ENCODE results near the gene PPA1. TPM values are rescaled to one million over a fixed set of nuclear protein-coding genes. Genes with fewer than 3 reads are reported as not detected.

Gene PPA1
- total and polyA plus RNA-seq, 12 donors, result 47.1 to 139 (median 69.9) TPM

GRCh38 chr10:70255329-70256299, 22.4 kb upstream of the PPA1 start:
- H3K4me3 ChIP-seq, result peak overlapping the region in 6 of 10 donors; percentile 15 to 33 (median 22)
- ATAC-seq (peak in 6 of 8 donors; percentile 12 to 50 (median 29)), DNase-seq (no peak)
- TF ChIP-seq, protein P1, sequence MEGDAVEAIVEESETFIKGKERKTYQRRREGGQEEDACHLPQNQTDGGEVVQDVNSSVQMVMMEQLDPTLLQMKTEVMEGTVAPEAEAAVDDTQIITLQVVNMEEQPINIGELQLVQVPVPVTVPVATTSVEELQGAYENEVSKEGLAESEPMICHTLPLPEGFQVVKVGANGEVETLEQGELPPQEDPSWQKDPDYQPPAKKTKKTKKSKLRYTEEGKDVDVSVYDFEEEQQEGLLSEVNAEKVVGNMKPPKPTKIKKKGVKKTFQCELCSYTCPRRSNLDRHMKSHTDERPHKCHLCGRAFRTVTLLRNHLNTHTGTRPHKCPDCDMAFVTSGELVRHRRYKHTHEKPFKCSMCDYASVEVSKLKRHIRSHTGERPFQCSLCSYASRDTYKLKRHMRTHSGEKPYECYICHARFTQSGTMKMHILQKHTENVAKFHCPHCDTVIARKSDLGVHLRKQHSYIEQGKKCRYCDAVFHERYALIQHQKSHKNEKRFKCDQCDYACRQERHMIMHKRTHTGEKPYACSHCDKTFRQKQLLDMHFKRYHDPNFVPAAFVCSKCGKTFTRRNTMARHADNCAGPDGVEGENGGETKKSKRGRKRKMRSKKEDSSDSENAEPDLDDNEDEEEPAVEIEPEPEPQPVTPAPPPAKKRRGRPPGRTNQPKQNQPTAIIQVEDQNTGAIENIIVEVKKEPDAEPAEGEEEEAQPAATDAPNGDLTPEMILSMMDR (IDR thresholded peaks at IDR 0.05), result peak in 1 of 9 donors; percentile 11
- no peak overlapping the region for H3K27ac ChIP-seq
- peaks cover 16 to 75% (median 34%) of the 10 kb centered on the region in 7 donors for H3K27me3 ChIP-seq
- peaks cover 0 to 3% (median 0%) of the 10 kb centered on the region in 11 donors for H3K9me3 ChIP-seq
- WGBS, 2 donors, result 13 to 14% methylated on average over 73 of the region's 73 CpGs
- intact Hi-C loops (cut with DNase I), result no loop called here
- peaks cover 0 to 12% (median 7%) of the 10 kb centered on the region in 9 donors for H3K4me1 ChIP-seq
- no peaks in the 10 kb centered on the region for H3K36me3 ChIP-seq

GRCh38 chr10:70254778-70255328, 21.6 kb upstream of the PPA1 start:
- H3K27ac ChIP-seq, result no peak overlapping the region
- H3K4me3 ChIP-seq, result peak overlapping the region in 3 of 10 donors; percentile 15 to 33 (median 27)
- intact Hi-C loops (cut with DNase I), result no loop called here
- ATAC-seq, result peak in 4 of 8 donors; percentile 5 to 38 (median 16)
- no peak for DNase-seq
- peaks cover 0 to 3% (median 0%) of the 10 kb centered on the region in 11 donors for H3K9me3 ChIP-seq
- peaks cover 0 to 12% (median 7%) of the 10 kb centered on the region in 9 donors for H3K4me1 ChIP-seq
- TF ChIP-seq, protein P1 (IDR thresholded peaks at IDR 0.05), result no peak
- H3K27me3 ChIP-seq, result peaks cover 16 to 70% (median 34%) of the 10 kb centered on the region in 7 donors
- no peaks in the 10 kb centered on the region for H3K36me3 ChIP-seq
- 43 to 45% methylated on average over 40 of the region's 40 CpGs for WGBS, 2 donors

GRCh38 chr10:70253878-70254765, 20.9 kb upstream of the PPA1 start:
- ATAC-seq, result no peak

More at GRCh38 chr10:70253878-70254765, 20.9 kb upstream of the PPA1 start:
- peaks cover 16 to 67% (median 34%) of the 10 kb centered on the region in 7 donors for H3K27me3 ChIP-seq
- intact Hi-C loops (cut with DNase I), result no loop called here
- WGBS, 2 donors, result 82 to 84% methylated on average over 14 of the region's 14 CpGs
- TF ChIP-seq, protein P1 (IDR thresholded peaks at IDR 0.05), result no peak
- H3K4me1 ChIP-seq, result peaks cover 0 to 12% (median 7%) of the 10 kb centered on the region in 9 donors
- no peak overlapping the region for H3K27ac ChIP-seq
- no peak overlapping the region for H3K4me3 ChIP-seq
- H3K9me3 ChIP-seq, result peaks cover 0 to 3% (median 0%) of the 10 kb centered on the region in 11 donors
- no peaks in the 10 kb centered on the region for H3K36me3 ChIP-seq
- no peak for DNase-seq

Data from heart right ventricle (tissue), 16 donors.